Stromal cell of bone marrow (primary cell): ENCODE results near the gene BLOC1S1.

Experiments used
- DNase-seq: peaks from one replicate; pipeline ENCODE4 v3.0.0-alpha.2; 2012; ENCODE audit warnings: low read depth

Gene BLOC1S1

DNA sequence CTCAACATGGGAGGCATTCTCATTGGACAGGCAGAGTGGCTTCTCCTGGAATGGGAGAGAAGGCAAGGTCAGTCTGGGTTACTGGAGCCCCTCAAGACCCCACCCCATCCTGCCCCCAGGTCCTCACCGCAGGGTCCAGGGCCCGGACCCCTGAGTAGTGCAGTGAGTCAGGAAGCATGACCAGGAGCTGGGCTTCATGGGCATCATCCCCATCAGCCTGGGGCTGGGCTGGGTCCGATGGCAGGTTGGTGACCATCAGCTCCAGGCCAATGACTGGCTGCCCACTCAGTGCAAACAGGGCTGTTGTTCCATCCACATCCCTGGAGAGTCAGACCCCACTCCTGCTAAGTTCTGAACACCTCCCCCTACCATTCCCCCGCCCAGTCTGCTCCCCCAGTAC lies 21.2 kb upstream of the BLOC1S1 start:
- DNase-seq = no peak

DNA sequence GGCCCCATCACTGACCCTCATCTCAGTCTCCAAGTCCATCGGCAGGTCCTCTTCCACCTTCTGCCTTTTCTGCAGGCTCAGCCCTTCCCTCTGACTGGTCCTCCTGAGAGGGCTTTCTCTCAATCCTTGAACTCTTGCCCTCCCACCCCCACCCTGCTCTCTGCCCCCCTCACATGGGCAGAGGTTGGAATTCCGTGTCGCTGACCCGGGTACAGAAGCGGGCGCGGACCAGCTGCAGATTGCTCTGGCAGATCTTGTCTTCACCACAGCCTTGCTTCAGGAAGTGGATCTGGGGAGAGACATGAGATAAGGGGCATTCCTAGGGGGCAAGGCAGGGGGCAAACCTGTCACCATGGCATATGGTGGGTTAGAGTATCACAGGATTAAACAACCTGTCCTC lies 20.5 kb upstream of the BLOC1S1 start:
- DNase-seq = no peak

DNA sequence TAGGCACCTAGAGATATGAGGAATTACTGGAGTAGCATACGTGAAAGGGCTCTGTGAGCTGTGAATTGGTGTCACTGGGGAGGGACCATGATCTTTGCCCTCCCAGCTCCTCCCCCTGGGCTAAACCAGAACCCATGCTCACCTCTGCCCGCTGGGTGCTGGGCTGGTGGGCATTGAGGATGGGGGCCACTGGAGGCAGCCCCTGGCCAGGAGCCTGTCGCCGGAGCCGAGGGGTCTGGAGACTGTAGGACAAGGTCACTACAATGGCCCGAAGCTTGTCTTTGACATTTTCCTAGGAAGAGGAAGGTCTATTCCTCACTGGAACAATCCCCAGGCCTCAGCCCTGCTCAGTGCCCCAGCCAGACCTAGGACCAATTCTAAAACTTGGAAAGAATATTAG lies 19.7 kb upstream of the BLOC1S1 start:
- DNase-seq = no peak

DNA sequence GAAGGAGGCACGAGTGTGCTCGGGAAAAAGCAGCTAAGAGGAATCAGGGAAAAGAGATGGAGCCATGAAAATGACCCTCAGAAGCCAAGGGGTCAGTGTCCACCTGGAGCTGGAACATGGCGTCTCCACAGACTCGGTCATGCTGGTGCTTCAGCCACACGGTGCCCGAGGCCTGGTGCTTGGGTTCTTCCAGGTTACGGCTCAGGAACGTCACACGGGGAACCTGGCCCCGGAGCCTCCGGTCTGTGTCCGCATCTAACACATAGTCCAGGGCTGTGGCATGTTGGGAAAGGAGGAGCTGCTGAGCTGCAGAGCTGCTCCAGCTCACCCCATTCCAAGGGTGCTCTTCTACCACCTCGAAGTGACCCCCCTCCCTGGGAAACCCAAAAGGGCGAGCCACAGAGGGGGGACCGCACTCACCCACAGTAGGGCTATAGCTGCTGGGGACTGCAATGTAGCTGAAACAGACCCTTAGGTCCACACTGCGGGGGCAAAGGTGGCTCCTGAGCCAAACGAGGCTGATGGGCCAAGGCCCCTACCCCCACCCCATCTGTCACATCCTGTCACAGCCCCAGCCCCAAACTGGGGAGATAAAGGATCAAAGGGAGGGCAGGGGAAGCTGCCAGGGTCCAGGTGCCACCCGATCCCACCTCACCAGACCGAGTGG lies 18.9 kb upstream of the BLOC1S1 start:
- no peak for DNase-seq

DNA sequence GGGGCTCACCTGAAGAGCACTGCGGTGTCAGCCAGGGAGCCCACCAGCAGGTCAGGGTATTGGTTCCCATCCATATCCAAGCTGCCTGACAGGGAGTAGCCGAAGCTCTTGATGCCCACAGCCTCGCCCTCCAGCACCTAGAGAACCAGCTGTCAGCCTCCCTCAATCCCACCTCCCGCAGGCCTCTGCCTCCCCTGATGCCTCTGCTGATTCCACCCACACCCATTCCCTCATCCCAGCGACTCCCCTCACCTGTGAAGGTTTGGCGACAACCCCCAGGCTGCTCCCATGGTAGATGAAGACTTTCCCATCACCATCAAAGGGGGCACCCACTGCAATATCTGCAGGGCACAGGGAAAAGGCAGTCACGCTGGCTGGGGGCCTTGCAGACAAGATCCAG lies 18.2 kb upstream of the BLOC1S1 start:
- DNase-seq = no peak

DNA sequence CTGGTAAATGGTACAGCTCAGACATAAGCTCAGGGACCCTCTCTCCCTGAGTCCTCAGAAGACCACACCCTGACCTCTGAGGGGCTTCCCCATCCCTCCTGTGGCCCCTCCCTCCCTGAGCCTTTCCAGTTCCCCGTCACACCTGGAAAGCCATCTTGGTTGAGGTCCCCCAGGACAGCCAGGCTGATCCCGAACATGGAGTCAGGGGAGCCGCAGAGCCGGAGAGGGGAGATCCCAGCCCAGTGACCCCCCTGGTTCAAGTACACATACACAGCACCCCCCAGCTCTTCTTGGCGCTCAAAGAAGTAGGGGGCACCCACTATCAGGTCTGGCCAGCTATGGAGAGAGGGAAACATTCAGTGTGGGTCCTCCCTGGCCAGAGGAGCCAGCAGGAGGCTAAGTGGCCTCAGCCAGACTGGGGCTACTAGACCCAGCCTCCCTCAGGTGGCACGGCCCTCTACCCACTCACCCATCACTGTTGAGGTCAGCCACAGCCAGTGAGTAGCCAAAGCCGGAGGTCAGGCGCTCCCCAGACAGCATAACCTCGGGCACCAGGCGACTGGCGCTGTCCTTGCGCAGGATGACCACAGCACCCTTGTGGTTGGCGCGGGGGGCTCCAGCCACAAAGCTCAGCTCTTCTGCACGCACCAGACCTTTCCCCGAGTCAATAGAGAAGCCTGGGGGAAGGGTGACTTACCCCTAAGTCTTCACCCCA lies 17.4 kb upstream of the BLOC1S1 start:
- DNase-seq = no peak

DNA sequence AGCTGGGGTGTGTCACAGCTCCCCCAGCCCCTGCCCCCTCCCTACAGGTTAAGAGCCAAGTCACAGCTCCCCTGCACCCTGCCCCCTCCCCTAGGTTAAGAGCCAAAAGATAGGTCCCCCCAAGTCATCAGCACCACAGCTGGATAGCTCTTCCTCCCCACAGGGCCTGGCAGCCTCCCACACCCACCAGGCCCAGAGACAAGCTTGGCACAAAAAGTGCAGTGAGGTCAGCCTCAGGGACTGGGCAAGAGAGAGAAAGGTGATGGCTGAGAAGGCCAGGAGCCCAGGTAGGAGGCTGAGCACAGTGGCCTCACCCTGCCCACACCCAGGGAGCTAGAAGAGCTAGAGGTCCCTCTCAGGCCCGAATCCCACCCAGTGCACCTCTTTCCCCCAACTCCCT lies 16.9 kb upstream of the BLOC1S1 start:
- no peak for DNase-seq

DNA sequence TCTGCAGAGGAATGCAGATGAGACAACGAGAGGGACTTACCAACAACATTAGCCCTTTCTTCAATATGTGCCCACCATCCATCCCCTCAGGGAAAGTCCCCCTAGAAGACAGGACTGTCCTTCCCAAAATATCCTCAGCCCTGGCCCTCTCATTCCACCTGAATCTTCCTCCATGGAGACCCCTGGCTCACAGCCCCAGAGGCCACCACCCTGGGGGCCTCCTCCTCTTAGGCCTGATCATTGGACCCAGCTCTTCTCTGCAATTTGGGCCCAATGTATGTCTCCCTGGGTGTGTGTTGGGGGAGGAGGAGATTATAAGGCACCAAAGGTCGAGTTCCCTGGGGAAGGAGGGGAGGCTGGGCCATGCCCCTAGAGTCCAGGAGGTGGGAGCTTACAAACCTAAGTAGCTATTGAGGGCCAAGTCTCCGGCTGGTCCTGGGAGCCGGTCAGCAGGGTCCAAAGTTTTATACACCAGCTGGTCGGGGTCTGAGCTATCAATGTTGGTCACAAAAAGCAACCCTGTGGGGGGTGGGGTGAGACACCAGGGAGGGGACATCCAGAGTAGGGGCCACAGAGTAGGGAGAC lies 16.3 kb upstream of the BLOC1S1 start:
- no peak for DNase-seq

DNA sequence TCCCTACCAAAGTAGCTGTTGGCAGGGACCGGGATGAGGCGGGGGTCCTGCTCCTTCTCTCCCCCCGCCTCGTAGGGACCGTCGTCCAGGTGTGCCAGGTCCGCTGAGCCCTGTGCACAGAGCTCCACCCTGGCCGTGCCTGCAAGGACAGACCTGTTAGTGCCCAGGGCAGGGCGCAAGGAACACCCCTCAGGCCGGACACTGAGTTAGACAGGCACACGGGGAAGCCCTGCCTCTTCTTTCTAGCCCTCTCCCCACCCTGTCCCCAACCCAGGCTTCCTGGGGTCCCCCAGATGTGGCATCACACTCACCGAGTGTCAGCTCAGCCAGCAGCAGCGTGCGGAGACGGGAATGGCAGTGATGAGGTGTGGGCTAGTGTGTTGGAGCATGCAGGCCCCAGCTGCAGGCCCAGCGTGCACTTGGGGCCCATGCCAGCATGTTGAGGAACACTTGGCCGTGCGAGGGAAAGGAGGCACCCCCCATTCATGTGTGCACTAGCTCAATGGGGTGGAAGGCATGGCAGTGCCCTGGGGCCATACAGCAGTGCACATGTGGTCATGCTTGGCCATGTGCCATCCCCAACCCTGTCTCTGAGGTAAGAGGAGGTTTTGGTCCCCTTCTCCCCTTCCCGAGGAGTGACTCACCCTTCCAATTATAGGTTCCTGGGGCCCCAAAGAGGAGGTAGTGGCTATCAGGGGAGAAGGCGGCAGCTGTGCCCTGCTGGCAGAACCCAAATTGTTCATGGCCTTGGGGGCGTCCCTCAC lies 15.4 kb upstream of the BLOC1S1 start:
- DNase-seq = no peak

DNA sequence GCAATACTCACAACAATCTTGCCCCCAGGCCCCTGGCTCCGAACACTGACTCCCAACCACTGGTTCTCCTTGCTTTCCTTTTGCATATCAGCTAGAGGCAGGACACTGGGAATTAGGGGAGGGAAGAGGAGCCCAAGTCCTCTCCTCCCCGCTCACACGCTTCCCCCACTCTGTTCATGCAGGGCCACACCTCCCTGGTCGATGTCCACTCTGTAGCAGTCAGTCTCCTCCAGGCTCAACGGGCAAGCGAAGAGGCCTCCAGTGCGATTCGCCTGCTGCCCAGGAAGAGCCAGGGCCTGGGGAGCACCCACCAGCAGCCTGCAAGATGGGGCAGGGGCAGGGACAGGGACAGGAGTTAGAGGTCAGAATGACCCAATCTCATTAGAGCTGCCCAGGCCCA lies 13.0 kb upstream of the BLOC1S1 start:
- DNase-seq = no peak

DNA sequence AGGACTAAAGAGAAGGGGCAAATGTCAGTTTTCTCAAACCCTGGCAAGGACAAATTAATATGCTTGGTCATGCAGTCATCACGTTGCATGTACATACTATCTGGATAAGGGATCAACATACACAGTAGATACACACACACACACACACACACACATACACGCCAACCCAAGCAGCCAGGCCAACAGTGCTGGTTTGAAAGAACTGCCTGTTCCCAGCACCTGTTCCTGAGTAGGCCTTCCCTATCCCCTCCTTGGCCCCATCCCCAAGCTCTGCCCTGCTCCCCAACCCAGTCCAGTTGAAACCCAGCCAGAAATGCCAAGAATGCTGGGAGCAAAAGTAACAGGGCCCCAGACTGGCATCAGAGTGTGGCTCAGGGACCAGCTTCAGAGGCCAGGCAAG lies 12.6 kb upstream of the BLOC1S1 start:
- DNase-seq = no peak

DNA sequence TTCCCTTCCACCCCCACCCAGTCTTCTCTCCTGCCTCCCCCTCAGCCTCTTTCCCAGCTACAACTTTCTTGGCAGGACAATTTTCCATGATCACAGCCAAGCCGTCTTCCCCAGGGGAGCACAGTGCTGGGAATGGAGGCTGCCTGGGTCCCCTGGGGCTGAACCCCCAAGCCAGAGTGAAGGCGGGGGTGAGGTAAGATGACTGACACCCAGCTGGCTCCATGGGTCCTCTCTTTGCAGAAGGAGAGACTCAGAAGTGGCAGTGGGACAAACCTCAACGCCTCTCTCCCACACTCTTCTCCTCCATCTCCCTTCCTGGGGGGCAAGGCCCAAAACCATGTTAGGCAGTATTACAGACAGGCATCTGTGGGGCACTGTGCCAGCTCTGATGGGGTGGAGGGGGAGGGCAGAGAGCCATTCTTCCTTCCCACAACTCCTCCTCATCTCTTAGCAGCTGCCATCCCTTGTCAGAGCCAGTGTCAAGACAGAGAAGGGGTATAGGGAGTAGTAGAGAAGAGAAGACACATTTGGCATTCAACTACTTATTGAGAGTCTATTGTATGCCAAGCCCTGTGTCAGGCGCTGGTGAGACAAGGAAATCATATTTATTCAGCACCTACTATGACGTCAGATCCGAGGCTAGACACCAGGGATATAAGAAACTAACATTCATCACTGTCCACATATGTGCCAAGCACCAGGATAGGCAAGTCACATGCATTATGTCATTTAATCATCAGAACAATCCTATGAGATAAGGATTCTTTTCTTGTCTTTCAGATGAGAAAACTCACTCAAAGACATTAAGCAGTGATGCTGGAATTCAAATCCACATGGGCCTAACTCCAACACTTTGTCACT lies 11.7 kb upstream of the BLOC1S1 start:
- no peak for DNase-seq

DNA sequence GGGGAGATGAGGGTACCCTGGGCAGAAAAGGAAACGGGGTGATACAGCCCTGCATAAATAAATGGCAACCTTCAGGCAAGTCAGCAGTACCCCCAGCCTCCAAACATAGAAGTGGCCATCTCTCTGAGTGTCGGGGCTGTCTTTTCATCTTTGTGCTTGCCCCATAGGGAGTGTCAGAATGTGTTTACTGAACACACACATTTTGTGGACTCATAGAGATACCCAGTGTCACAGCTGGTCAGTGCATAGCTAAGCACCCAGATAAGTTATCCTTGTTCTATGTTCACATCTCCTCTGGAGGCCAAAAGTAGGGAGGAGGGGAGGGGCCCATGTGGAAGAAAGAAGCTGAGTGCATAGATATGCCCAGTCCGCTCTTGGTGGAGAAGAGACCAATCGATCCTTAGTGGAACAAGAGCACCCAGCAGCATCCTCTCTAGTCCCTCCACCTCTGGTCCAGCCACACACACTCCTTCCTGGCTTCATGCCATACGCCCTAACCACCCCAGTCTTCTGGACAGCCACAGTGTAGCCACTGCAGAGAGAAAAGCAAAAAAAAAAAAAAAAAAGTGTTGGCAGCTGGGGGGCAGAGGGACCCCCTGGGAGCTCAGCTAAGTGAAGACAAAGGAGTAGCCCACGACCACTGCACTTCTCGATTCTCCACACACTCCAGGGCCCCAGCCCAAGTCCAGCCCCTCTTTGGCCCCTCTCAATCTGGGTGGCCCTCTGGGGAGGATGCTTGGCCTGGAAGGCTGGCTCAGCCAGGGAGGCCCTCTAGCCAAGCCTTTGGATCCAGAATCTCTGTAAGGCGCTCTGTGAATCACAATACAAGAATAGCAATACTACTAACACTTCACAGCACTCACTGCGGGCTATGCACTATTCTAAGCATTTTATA lies 10.8 kb upstream of the BLOC1S1 start:
- no peak for DNase-seq

DNA sequence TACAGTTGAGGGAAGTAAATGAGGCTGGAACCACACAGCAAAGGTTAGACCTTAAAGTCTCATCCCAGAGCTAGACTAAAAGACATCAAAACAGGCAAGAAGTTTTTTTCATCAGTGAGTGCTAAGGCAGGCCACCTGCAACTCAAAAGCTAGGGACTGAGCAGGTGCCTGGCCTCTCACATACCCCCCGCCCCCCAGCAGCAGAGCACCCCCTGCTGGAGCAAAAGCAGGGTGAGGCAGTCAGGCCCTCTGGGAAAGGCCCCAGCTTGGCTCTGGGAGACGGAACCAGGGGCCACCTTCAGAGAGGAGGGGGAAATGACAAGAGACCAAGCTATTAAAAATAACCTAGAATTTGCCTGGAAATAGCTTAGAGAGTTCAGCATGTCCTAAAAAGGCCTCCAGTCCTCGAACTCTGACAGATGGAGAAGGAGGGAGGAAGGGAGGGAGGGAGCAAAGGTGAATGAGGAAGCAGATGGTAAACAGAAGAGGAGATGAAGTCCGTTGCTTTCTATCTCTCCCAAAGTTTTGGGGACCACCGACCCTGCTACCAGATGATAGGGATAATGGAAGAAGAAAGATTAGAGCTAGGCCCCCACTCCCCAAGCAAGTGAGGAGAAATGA lies 10.0 kb upstream of the BLOC1S1 start:
- no peak for DNase-seq

DNA sequence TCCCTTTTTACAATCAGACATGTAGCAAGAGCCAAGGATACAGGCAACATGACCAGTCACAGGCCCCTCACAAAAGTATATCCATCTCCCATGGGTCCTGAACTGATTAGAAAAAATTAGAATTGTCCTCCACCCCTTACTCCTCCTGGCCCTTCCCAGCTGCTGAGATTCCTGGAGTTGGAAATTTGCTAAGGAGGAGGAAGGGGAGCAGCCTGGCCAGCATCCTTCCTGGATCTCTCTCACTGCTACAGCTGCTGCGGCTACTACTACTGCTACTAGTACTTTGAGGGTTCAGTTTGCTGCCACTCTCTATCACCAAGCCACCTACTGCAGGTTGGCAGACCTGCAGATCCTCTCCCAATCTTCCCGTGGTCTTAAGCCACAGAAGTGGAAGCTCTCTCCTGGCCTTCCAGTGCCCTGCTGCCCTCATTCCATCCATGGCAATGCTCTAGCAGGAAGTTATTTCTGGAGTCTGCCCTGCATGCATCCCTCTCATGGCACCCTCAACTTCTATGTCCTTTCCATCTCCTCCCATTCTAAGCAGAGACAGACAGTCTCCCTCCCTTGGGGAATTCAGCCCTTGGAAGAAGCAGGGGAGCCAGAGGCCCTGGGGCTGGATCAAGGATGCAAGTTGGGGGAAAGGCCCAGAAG lies 9.2 kb upstream of the BLOC1S1 start:
- no peak for DNase-seq

DNA sequence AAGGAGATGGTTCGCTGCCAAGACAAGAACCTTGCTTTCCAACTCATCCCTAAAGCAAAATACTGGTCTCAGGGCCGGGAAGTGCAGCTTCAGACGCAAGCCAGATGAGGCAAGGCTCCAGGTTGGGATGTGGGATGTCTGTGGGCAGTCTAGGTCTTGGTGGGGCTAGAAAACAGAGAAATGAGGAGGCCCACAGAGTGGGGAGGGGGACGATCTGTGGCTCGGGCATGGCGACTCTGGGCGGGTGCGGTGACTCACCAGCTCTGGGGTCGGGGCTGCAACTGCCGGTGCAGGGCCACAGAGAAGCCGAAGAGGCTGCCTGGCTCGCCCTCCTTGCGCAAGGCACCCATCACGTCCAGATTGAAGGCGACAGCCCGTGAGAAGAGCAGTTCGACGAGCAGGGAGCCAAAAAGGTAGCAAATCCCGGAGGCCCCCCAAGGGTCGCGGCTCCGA lies 8.6 kb upstream of the BLOC1S1 start:
- no peak for DNase-seq

DNA sequence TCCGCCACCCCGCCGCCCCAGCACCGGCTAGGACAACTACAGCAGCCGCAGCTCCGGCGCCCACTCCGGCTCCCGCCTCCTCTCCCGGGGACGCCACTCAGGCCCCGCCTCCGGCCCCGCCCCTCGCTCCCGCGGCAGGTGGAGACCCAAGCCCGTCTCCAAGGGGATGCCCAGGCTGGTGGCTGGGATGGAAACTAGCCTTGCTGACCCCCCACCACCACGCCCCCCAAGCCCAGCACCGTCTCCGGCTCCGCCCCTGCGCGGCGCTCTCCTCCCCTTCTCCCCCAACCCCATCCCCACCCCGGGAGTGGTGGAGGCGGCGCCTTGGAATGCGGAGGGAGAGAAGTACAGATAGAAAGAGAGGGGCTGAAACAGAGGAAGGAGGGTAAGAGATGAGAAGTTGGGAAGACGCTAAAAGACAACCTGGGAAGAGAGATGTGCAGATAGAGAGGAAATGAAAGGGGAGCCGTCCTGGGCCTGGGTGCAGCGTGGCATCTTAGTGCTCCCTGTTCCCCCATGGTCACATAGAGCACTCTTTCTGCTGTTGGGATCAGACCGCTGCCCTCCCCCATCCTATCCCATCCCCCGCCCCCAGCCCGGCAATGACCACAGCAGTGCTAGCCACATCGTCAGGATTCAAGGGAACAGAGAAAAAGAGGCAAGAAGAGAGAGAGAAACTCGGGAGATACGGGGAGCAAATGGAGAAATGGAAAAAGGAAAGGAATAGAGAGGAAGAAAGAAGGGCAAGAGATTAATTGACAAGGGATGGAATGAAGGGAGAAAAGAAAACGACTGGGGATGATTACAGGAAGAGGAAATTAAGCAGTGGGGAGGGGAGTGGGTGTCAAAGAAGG lies 7.8 kb upstream of the BLOC1S1 start, which contains the start of gene ITGA7:
Gene ITGA7, minus strand, starts transcription at position 64 of the 854 bp plus-strand sequence. CDS start 222 bp downstream, outside the sequence.
- no peak for DNase-seq

DNA sequence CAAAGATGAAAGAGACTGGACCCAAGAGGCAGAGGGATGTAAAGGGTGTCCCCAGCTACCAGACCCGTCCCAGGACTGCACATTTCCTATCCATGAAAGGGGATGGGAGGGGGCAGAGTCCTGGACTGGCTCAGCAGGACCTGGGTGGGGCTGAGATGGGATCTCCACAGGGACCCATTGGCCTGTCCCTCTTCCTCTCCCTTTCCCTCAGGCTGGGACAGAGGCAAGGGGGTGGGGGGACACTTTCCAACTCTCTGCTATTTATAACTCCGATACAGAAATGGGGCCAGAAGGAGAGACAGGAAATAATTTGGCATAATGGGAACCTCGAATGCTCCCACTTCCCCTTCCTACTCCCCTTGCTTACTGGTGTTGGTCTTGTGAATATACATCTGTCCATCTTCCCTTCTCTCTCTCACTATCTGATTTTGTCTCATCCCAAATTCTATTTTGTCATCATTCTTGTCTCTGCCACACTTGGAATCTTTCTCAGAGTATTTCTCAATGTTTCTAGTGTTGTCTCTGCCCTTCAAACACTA lies 7.1 kb upstream of the BLOC1S1 start:
- no peak for DNase-seq
